SU-DHL-6 (cell line): ENCODE results near the gene EML6.
A peak's percentile ranks its signal among the peaks of the same experiment; 100 is the strongest.

Source experiments
- H2AFZ ChIP-seq: fragments of 200-600 bp; sonication (generic); 2 replicates; pipeline ENCODE4 v1.6.1; 2014; ENCODE audit warnings: low read depth, mild to moderate bottlenecking, moderate library complexity, mixed read lengths, antibody characterized with exemption, low read length; ENCODE audit not compliant: severe bottlenecking
- H3F3A ChIP-seq: fragments of 200-600 bp; shearing (Covaris generic); 2 replicates; pipeline ENCODE4 v1.6.0; 2016; ENCODE audit warnings: antibody characterized with exemption, mild to moderate bottlenecking; ENCODE audit not compliant: insufficient read depth
- H3K27ac ChIP-seq: fragments of 200-600 bp; sonication (generic); 2 replicates; pipeline ENCODE4 v1.5.1; 2016; ENCODE audit warnings: low read depth, mild to moderate bottlenecking, low read length, moderate library complexity, mixed read lengths
- H3K27me3 ChIP-seq: fragments of 200-600 bp; sonication (generic), shearing (Covaris generic); 2 replicates; pipeline ENCODE4 v1.6.0; 2014; ENCODE audit warnings: mild to moderate bottlenecking, low read length
- H3K36me3 ChIP-seq: fragments of 200-600 bp; sonication (generic); 2 replicates; pipeline ENCODE4 v1.6.1; 2014; ENCODE audit warnings: mild to moderate bottlenecking, low read length, mixed read lengths
- H3K4me2 ChIP-seq: fragments of 300-600, 200-600 bp; shearing (Covaris generic), sonication (generic); 2 replicates; pipeline ENCODE4 v1.6.0; 2014; ENCODE audit warnings: low read length, low read depth, mild to moderate bottlenecking; ENCODE audit not compliant: poor library complexity, severe bottlenecking
- H3K4me3 ChIP-seq: fragments of 200-600 bp; sonication (generic); 2 replicates; pipeline ENCODE4 v1.5.1; 2014; ENCODE audit warnings: antibody characterized with exemption, low read length, mild to moderate bottlenecking, mixed read lengths; ENCODE audit not compliant: insufficient read depth, poor library complexity, severe bottlenecking
- H3K79me2 ChIP-seq: fragments of 200-600 bp; sonication (generic); 2 replicates; pipeline ENCODE4 v1.6.1; 2014; ENCODE audit warnings: mild to moderate bottlenecking, low read length, moderate library complexity; ENCODE audit not compliant: insufficient read depth
- H3K9ac ChIP-seq: fragments of 200-600 bp; sonication (generic); 2 replicates; pipeline ENCODE4 v1.7.0; 2014; ENCODE audit warnings: mild to moderate bottlenecking, low read length
- H3K9me2 ChIP-seq: fragments of 200-600 bp; sonication (generic); replicated peaks from 2 replicates; pipeline ENCODE4 v1.6.1; 2014; ENCODE audit warnings: low read length; ENCODE audit not compliant: insufficient read depth
- H3K9me3 ChIP-seq: fragments of 200-600 bp; sonication (generic); 2 replicates; pipeline ENCODE4 v1.6.1; 2014; ENCODE audit warnings: low read length, mixed read lengths; ENCODE audit not compliant: insufficient read depth
- H4K20me1 ChIP-seq: fragments of 200-600 bp; sonication (generic); 2 replicates; pipeline ENCODE4 v1.6.1; 2014; ENCODE audit warnings: low read depth, mild to moderate bottlenecking, antibody characterized with exemption, low read length, moderate library complexity, mixed read lengths
- CTCF ChIP-seq: fragments of 200-600 bp; sonication (generic); IDR thresholded peaks from one replicate; pipeline ENCODE4 v1.5.1; 2017; ENCODE audit warnings: antibody characterized with exemption, mild to moderate bottlenecking, low read length, moderate library complexity; ENCODE audit not compliant: insufficient read depth, poor library complexity, severe bottlenecking
- EZH2phosphoT487 ChIP-seq: fragments of 200-600 bp; sonication (generic), shearing (Covaris generic); conservative IDR thresholded peaks from 2 replicates; pipeline ENCODE4 v1.6.1; 2018; ENCODE audit warnings: mild to moderate bottlenecking, antibody characterized with exemption, low read length, moderate library complexity, mixed read lengths

EML6 gene

DNA sequence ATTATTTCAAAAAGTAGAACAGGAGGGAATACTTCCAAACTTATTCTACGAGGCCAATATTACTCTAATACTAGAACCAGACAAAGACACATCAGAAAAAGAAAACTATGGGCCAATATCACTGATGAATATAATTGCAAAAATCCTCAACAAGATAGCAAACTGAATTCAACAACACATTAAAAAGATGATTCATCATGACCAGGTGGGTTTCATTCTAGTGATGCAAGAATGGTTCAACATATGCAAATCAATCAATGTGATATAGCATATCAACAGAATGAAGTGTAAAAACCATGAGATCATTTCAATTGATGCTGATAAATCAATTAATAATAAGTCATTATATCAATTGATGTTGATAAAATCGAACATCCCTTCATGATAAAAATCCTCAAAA is 22.4 kb upstream of the EML6 start:
- Histone ChIP-seq H3K27me3 (no peaks in the 10 kb centered on the region), H3F3A (no peaks in the 10 kb centered on the region), H2AFZ (no peak overlapping the region), H3K27ac (no peak overlapping the region), H3K36me3 (no peaks in the 10 kb centered on the region; the same call in 1 of the 2 replicates), H4K20me1 (no peaks in the 10 kb centered on the region), H3K9me2 (no peaks in the 10 kb centered on the region), H3K9ac (no peak overlapping the region), H3K4me3 (no peak overlapping the region), H3K9me3 (no peaks in the 10 kb centered on the region), H3K79me2 (no peaks in the 10 kb centered on the region), H3K4me2 (no peak overlapping the region)
- no peak for TF ChIP-seq EZH2phosphoT487
- TF ChIP-seq CTCF = no peak

DNA sequence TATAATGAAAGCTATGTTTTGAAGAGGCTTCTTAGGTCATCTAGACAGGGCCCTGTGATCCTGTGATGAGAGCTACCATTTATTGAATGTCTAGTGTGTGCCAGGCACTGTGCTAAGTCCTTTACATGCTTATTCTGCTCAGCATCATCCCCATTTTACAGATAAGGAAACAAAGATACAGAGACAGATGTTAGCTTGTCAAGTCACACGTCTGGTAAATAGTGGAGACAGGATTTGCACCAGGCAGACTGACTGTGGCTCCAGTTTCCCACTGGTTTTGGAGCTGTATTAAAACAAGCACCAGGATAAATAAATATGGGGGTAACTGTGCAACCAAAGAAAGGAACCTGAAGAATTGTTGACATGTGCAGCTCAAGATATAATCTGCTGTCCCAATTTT is 19.2 kb upstream of the EML6 start:
- no peaks in the 10 kb centered on the region for H4K20me1 ChIP-seq
- no peak overlapping the region for H3K27ac ChIP-seq
- no peak overlapping the region for H3K4me2 ChIP-seq
- H3K9me3 ChIP-seq = no peaks in the 10 kb centered on the region
- H3F3A ChIP-seq = no peaks in the 10 kb centered on the region
- TF ChIP-seq CTCF (no peak), EZH2phosphoT487 (no peak)
- H3K9me2 ChIP-seq = no peaks in the 10 kb centered on the region
- peak overlapping the region; percentile 23 for H2AFZ ChIP-seq
- H3K79me2 ChIP-seq = no peaks in the 10 kb centered on the region
- no peaks in the 10 kb centered on the region; the same call in 1 of the 2 replicates for H3K36me3 ChIP-seq
- H3K4me3 ChIP-seq = no peak overlapping the region
- H3K9ac ChIP-seq = no peak overlapping the region
- H3K27me3 ChIP-seq = no peaks in the 10 kb centered on the region

- H3K9me3 ChIP-seq = no peaks in the 10 kb centered on the region
- no peaks in the 10 kb centered on the region for H3K79me2 ChIP-seq
- H3K9ac ChIP-seq = no peak overlapping the region
- no peak overlapping the region for H3K27ac ChIP-seq
- H3K27me3 ChIP-seq = no peaks in the 10 kb centered on the region
- no peak overlapping the region for H3K4me2 ChIP-seq
- H3K36me3 ChIP-seq = no peaks in the 10 kb centered on the region; the same call in 1 of the 2 replicates
- no peaks in the 10 kb centered on the region for H3F3A ChIP-seq
- TF ChIP-seq EZH2phosphoT487 (no peak), CTCF (peak; percentile 42)
- H3K9me2 ChIP-seq = no peaks in the 10 kb centered on the region
- peak overlapping the region; percentile 33 for H2AFZ ChIP-seq
- H4K20me1 ChIP-seq = no peaks in the 10 kb centered on the region
- no peak overlapping the region for H3K4me3 ChIP-seq
Measured at GRCh38 chr2:54704688-54705605, 18.5 kb upstream of the EML6 start.
